ENCODE data around the gene MCM3. TPM values are rescaled to one million over a fixed set of nuclear protein-coding genes. Genes with fewer than 3 reads are reported as not detected.
A peak's percentile ranks its signal among the peaks of the same experiment; 100 is the strongest.

Gene MCM3
- total and polyA plus RNA-seq, 7 experiments from 2014 or later = 20.3 to 157 (median 47.9) TPM

- H3K4me1 ChIP-seq (ENCODE audit: control insufficient read depth in 2 of 2, insufficient read depth in 2 of 2, low read length in 2 of 2) = peaks cover 31 to 40% of the 10 kb centered on the region in 2 donors
- peaks cover 0 to 15% (median 3%) of the 10 kb centered on the region in 11 donors for H3K9me3 Mint-ChIP-seq
- no peaks in the 10 kb centered on the region for H3K27me3 Mint-ChIP-seq
- peak overlapping the region in 1 of 10 donors; percentile 9 for H3K4me3 Mint-ChIP-seq
- peak overlapping the region in 2 of 9 donors; percentile 43 to 63 for H3K27ac Mint-ChIP-seq
- ChIA-PET CTCF (interaction anchor here (0.5 to 1.6 kb wide), 3 partner anchors 14 to 102 kb away, joined by 3 to 6 read pairs (median 3); partner anchors contain the start of gene MCM3), POLR2A (interaction anchor here (1.0 kb wide), 1 partner anchor 100 kb away, joined by 3 read pairs; no protein-coding TSS in a partner anchor)
- peaks cover 0 to 28% (median 0%) of the 10 kb centered on the region in 5 donors for H3K36me3 Mint-ChIP-seq
- H3K9me3 ChIP-seq (ENCODE audit: control insufficient read depth in 2 of 3, low read length in 3 of 3) = no peaks in the 10 kb centered on the region
- DNase-seq (no peak), ATAC-seq (no peak)
- H3K4me3 ChIP-seq (ENCODE audit: low read length) = no peak overlapping the region
- H3K27me3 ChIP-seq (ENCODE audit: control insufficient read depth in 2 of 2, insufficient read depth in 2 of 2, low read length in 2 of 2) = no peaks in the 10 kb centered on the region
- intact Hi-C loops (cut with micrococcal nuclease) = loop anchor here in 1 of 2 donors (10.0 kb wide), 1 partner anchor 1044 kb away; the partner anchor contains the start of gene ELOVL5
- peaks cover 47 to 79% (median 67%) of the 10 kb centered on the region in 7 donors for H3K4me1 Mint-ChIP-seq
- no peaks in the 10 kb centered on the region for H3K36me3 ChIP-seq (ENCODE audit: control insufficient read depth in 2 of 3, insufficient read depth in 3 of 3, low read length in 3 of 3)
- H3K27ac ChIP-seq (ENCODE audit: low read depth, low read length) = no peak overlapping the region
These were observed 16.0 kb upstream of the MCM3 start for GRCh38 chr6:52300489-52300931.

GRCh38 chr6:52299653-52300052, 15.1 kb upstream of the MCM3 start:
- CTCF ChIA-PET = interaction anchor here (1.4 to 1.6 kb wide), 2 partner anchors 13 to 15 kb away, joined by 3 to 6 read pairs; partner anchors contain the start of gene MCM3

GRCh38 chr6:52297433-52297832, 12.9 kb upstream of the MCM3 start:
- Mint-ChIP-seq H3K4me1 (peaks cover 20 to 59% (median 44%) of the 10 kb centered on the region in 7 donors), H3K36me3 (peaks cover 0 to 26% (median 0%) of the 10 kb centered on the region in 5 donors), H3K27me3 (no peaks in the 10 kb centered on the region), H3K9me3 (peaks cover 0 to 15% (median 3%) of the 10 kb centered on the region in 11 donors), H3K27ac (peak overlapping the region in 6 of 9 donors; percentile 25 to 95 (median 64)), H3K4me3 (peak overlapping the region in 6 of 10 donors; percentile 6 to 53 (median 34))
- no peaks in the 10 kb centered on the region for H3K9me3 ChIP-seq (ENCODE audit: control insufficient read depth in 2 of 3, low read length in 3 of 3)
- H3K4me3 ChIP-seq (ENCODE audit: low read length) = no peak overlapping the region
- DNase-seq (no peak), ATAC-seq (no peak)
- intact Hi-C loops (cut with micrococcal nuclease) = loop anchor here in 1 of 2 donors (1.0 to 5.0 kb wide), 2 partner anchors 8 to 35 kb away; no protein-coding TSS in a partner anchor
- H3K27ac ChIP-seq (ENCODE audit: low read depth, low read length) = no peak overlapping the region
- peaks cover 10 to 14% of the 10 kb centered on the region in 2 donors for H3K4me1 ChIP-seq (ENCODE audit: control insufficient read depth in 2 of 2, insufficient read depth in 2 of 2, low read length in 2 of 2)
- H3K36me3 ChIP-seq (ENCODE audit: control insufficient read depth in 2 of 3, insufficient read depth in 3 of 3, low read length in 3 of 3) = no peaks in the 10 kb centered on the region
- no peaks in the 10 kb centered on the region for H3K27me3 ChIP-seq (ENCODE audit: control insufficient read depth in 2 of 2, insufficient read depth in 2 of 2, low read length in 2 of 2)
- CTCF ChIA-PET = interaction anchor here (1.2 kb wide), 1 partner anchor 103 kb away, joined by 4 read pairs; no protein-coding TSS in a partner anchor
- POLR2A ChIA-PET = interaction anchor here (1.6 kb wide), 1 partner anchor 10 kb away, joined by 5 read pairs; no protein-coding TSS in a partner anchor

More at GRCh38 chr6:52299653-52300052, 15.1 kb upstream of the MCM3 start:
- Histone ChIP-seq H3K27ac (ENCODE audit: low read depth, low read length) (no peak overlapping the region), H3K36me3 (ENCODE audit: control insufficient read depth in 2 of 3, insufficient read depth in 3 of 3, low read length in 3 of 3) (no peaks in the 10 kb centered on the region), H3K27me3 (ENCODE audit: control insufficient read depth in 2 of 2, insufficient read depth in 2 of 2, low read length in 2 of 2) (no peaks in the 10 kb centered on the region), H3K4me1 (ENCODE audit: control insufficient read depth in 2 of 2, insufficient read depth in 2 of 2, low read length in 2 of 2) (peaks cover 22 to 31% of the 10 kb centered on the region in 2 donors), H3K4me3 (ENCODE audit: low read length) (no peak overlapping the region), H3K9me3 (ENCODE audit: control insufficient read depth in 2 of 3, low read length in 3 of 3) (no peaks in the 10 kb centered on the region)
- H3K9me3 Mint-ChIP-seq = peaks cover 0 to 15% (median 3%) of the 10 kb centered on the region in 11 donors
- no peak for ATAC-seq
- no peak overlapping the region for H3K4me3 Mint-ChIP-seq
- no peaks in the 10 kb centered on the region for H3K27me3 Mint-ChIP-seq
- peaks cover 40 to 76% (median 59%) of the 10 kb centered on the region in 7 donors for H3K4me1 Mint-ChIP-seq
- peak overlapping the region in 2 of 9 donors; percentile 39 to 63 for H3K27ac Mint-ChIP-seq
- H3K36me3 Mint-ChIP-seq = peaks cover 0 to 29% (median 0%) of the 10 kb centered on the region in 5 donors
- intact Hi-C loops (cut with micrococcal nuclease) = loop anchor here in 1 of 2 donors (5.0 to 10.0 kb wide), 2 partner anchors 33 to 1045 kb away; partner anchors contain the start of gene ELOVL5
- POLR2A ChIA-PET = interaction anchor here (0.5 kb wide), 1 partner anchor 887 kb away, joined by 3 read pairs; no protein-coding TSS in a partner anchor
- no peak for DNase-seq

GRCh38 chr6:52293067-52293466, 8.5 kb upstream of the MCM3 start:
- Mint-ChIP-seq H3K27ac (peak overlapping the region in 2 of 9 donors; percentile 25 to 47), H3K4me1 (peaks cover 22 to 52% (median 33%) of the 10 kb centered on the region in 7 donors), H3K4me3 (no peak overlapping the region), H3K36me3 (peaks cover 0 to 9% (median 0%) of the 10 kb centered on the region in 5 donors), H3K27me3 (no peaks in the 10 kb centered on the region), H3K9me3 (peaks cover 0 to 7% (median 0%) of the 10 kb centered on the region in 11 donors)
- ChIA-PET POLR2A (interaction anchor here (0.6 to 1.7 kb wide), 2 partner anchors 10 to 13 kb away, joined by 3 to 4 read pairs; no protein-coding TSS in a partner anchor), CTCF (interaction anchor here (0.7 to 1.8 kb wide), 5 partner anchors 8 to 116 kb away, joined by 3 to 5 read pairs (median 5); partner anchors contain the start of genes MCM3 and PAQR8)
- ATAC-seq (no peak), DNase-seq (no peak)
- Histone ChIP-seq H3K27me3 (ENCODE audit: control insufficient read depth in 2 of 2, insufficient read depth in 2 of 2, low read length in 2 of 2) (no peaks in the 10 kb centered on the region), H3K4me1 (ENCODE audit: control insufficient read depth in 2 of 2, insufficient read depth in 2 of 2, low read length in 2 of 2) (peaks cover 10 to 14% of the 10 kb centered on the region in 2 donors), H3K9me3 (ENCODE audit: control insufficient read depth in 2 of 3, low read length in 3 of 3) (no peaks in the 10 kb centered on the region), H3K27ac (ENCODE audit: low read depth, low read length) (no peak overlapping the region), H3K36me3 (ENCODE audit: control insufficient read depth in 2 of 3, insufficient read depth in 3 of 3, low read length in 3 of 3) (no peaks in the 10 kb centered on the region), H3K4me3 (ENCODE audit: low read length) (no peak overlapping the region)
- intact Hi-C loops (cut with micrococcal nuclease) = no loop called here

GRCh38 chr6:52288841-52289240, 4.3 kb upstream of the MCM3 start:
- H3K4me3 Mint-ChIP-seq = no peak overlapping the region
- H3K9me3 Mint-ChIP-seq = no peaks in the 10 kb centered on the region
- ATAC-seq (no peak), DNase-seq (no peak)
- H3K27ac ChIP-seq (ENCODE audit: low read depth, low read length) = no peak overlapping the region
- peaks cover 12 to 49% (median 28%) of the 10 kb centered on the region in 7 donors for H3K4me1 Mint-ChIP-seq
- H3K36me3 Mint-ChIP-seq = no peaks in the 10 kb centered on the region
- H3K4me3 ChIP-seq (ENCODE audit: low read length) = no peak overlapping the region
- ChIA-PET CTCF (interaction anchor here (0.8 to 5.1 kb wide), 5 partner anchors 19 to 112 kb away, joined by 3 to 60 read pairs (median 4); partner anchors contain the start of gene PAQR8), POLR2A (interaction anchor here (0.7 to 1.6 kb wide), 4 partner anchors 49 to 111 kb away, joined by 3 to 6 read pairs (median 4); no protein-coding TSS in a partner anchor)
- intact Hi-C loops (cut with micrococcal nuclease) = loop anchor here in 1 of 2 donors (5.0 kb wide), 1 partner anchor 708 kb away; the partner anchor contains the start of gene GSTA4
- H3K27ac Mint-ChIP-seq = peak overlapping the region in 3 of 9 donors; percentile 21 to 53 (median 22)
- peaks cover 25 to 27% of the 10 kb centered on the region in 2 donors for H3K4me1 ChIP-seq (ENCODE audit: control insufficient read depth in 2 of 2, insufficient read depth in 2 of 2, low read length in 2 of 2)
- no peaks in the 10 kb centered on the region for H3K36me3 ChIP-seq (ENCODE audit: control insufficient read depth in 2 of 3, insufficient read depth in 3 of 3, low read length in 3 of 3)
- H3K27me3 Mint-ChIP-seq = no peaks in the 10 kb centered on the region
- H3K9me3 ChIP-seq (ENCODE audit: control insufficient read depth in 2 of 3, low read length in 3 of 3) = no peaks in the 10 kb centered on the region
- H3K27me3 ChIP-seq (ENCODE audit: control insufficient read depth in 2 of 2, insufficient read depth in 2 of 2, low read length in 2 of 2) = no peaks in the 10 kb centered on the region

- H3K9me3 Mint-ChIP-seq = no peaks in the 10 kb centered on the region
- no peak overlapping the region for H3K4me3 Mint-ChIP-seq
- Histone ChIP-seq H3K9me3 (ENCODE audit: control insufficient read depth in 2 of 3, low read length in 3 of 3) (no peaks in the 10 kb centered on the region), H3K4me3 (ENCODE audit: low read length) (no peak overlapping the region), H3K27me3 (ENCODE audit: control insufficient read depth in 2 of 2, insufficient read depth in 2 of 2, low read length in 2 of 2) (no peaks in the 10 kb centered on the region), H3K4me1 (ENCODE audit: control insufficient read depth in 2 of 2, insufficient read depth in 2 of 2, low read length in 2 of 2) (peaks cover 32% of the 10 kb centered on the region in 2 donors), H3K27ac (ENCODE audit: low read depth, low read length) (no peak overlapping the region), H3K36me3 (ENCODE audit: control insufficient read depth in 2 of 3, insufficient read depth in 3 of 3, low read length in 3 of 3) (no peaks in the 10 kb centered on the region)
- peaks cover 17 to 56% (median 33%) of the 10 kb centered on the region in 7 donors for H3K4me1 Mint-ChIP-seq
- POLR2A ChIA-PET = interaction anchor here (0.7 to 5.1 kb wide), 5 partner anchors 16 to 112 kb away, joined by 3 to 62 read pairs (median 3); no protein-coding TSS in a partner anchor
- H3K27ac Mint-ChIP-seq = peak overlapping the region in 4 of 9 donors; percentile 25 to 62 (median 54)
- H3K36me3 Mint-ChIP-seq = peaks cover 0 to 4% (median 0%) of the 10 kb centered on the region in 5 donors
- no peaks in the 10 kb centered on the region for H3K27me3 Mint-ChIP-seq
- CTCF ChIA-PET = interaction anchor here (5.0 to 5.1 kb wide), 2 partner anchors 74 to 374 kb away, joined by 23 to 60 read pairs; partner anchors contain the start of gene PAQR8
- ATAC-seq (no peak), DNase-seq (no peak)
- intact Hi-C loops (cut with micrococcal nuclease) = loop anchor here in 1 of 2 donors (5.0 kb wide), 1 partner anchor 709 kb away; the partner anchor contains the start of gene GSTA4
These were observed 3.7 kb upstream of the MCM3 start for GRCh38 chr6:52288216-52288615.
